IMR-90 (cell line): Measurements from ENCODE around the gene PRIMA1. TPM values are rescaled to one million over a fixed set of nuclear protein-coding genes. Genes with fewer than 3 reads are reported as not detected.

ENCODE experiments used
- ATAC-seq: fragments of 200-7000 bp; cut with Tn5 transposase; 2 replicates; pipeline ENCODE4 v1.9.1; 2020; ENCODE audit warnings: low read depth, mild to moderate bottlenecking, moderate library complexity
- BruUV-seq: library from RNA; stranded (reverse); fragments of 400-500 nt; replicated peaks from 2 replicates; lab custom pipeline; 2021; lab: Mats Ljungman, UMichigan
- CTCF ChIA-PET: fragments of 300-600 bp; formaldehyde crosslinking; extraction: SDS; loops from one replicate; lab custom pipeline; 2021; ENCODE audit warnings: antibody characterized with exemption; lab: Yijun Ruan, JAX
- POLR2A ChIA-PET: fragments of 300-600 bp; sonication (Branson Sonifier 250); formaldehyde crosslinking; loops from one replicate; lab custom pipeline; 2022; ENCODE audit warnings: antibody characterized with exemption; ENCODE audit not compliant: unreplicated experiment; lab: Charles Lee
- DNase-seq: peaks from one replicate; pipeline ENCODE4 v3.0.0; 2013
- H2AFZ ChIP-seq: replicated peaks from 2 replicates; pipeline ENCODE3; 2013; ENCODE audit warnings: low read length, mild to moderate bottlenecking; ENCODE audit not compliant: poor library complexity
- H2AK5ac ChIP-seq: 2 replicates; pipeline ENCODE4 v1.6.1; 2013; ENCODE audit warnings: low read depth, low read length, inconsistent platforms
- H2AK9ac ChIP-seq: replicated peaks from 2 replicates; pipeline ENCODE3; 2013; ENCODE audit warnings: mild to moderate bottlenecking, low read depth, low read length, moderate library complexity; ENCODE audit not compliant: poor library complexity
- H2BK120ac ChIP-seq: 2 replicates; pipeline ENCODE4 v1.6.1; 2013; ENCODE audit warnings: low read depth, low read length, inconsistent platforms
- H2BK15ac ChIP-seq: 3 replicates; pipeline ENCODE4 v1.6.1; 2013; ENCODE audit warnings: low read depth, low read length, inconsistent platforms
- H2BK20ac ChIP-seq: 2 replicates; pipeline ENCODE4 v1.6.1; 2013; ENCODE audit warnings: low read depth, mild to moderate bottlenecking, inconsistent platforms, low read length, moderate library complexity
- H2BK5ac ChIP-seq: 2 replicates; pipeline ENCODE4 v1.6.1; 2013; ENCODE audit warnings: mild to moderate bottlenecking, low read depth, low read length, inconsistent platforms; ENCODE audit not compliant: poor library complexity, severe bottlenecking
- H3K14ac ChIP-seq: replicated peaks from 2 replicates; pipeline ENCODE4 v1.6.1; 2013; ENCODE audit warnings: low read depth, low read length, inconsistent platforms
- H3K18ac ChIP-seq: 2 replicates; pipeline ENCODE4 v1.6.1; 2013; ENCODE audit warnings: low read depth, low read length, control low read depth
- H3K23ac ChIP-seq: 2 replicates; pipeline ENCODE4 v1.6.1; 2013; ENCODE audit warnings: low read depth, low read length, inconsistent platforms
- H3K27ac ChIP-seq: 2 replicates; pipeline ENCODE4 v1.5.1; 2013; ENCODE audit warnings: mild to moderate bottlenecking, control low read depth, low read length; ENCODE audit not compliant: insufficient read depth
- H3K27me3 ChIP-seq: 2 replicates; pipeline ENCODE4 v1.6.1; 2013; ENCODE audit warnings: low read length; ENCODE audit not compliant: control insufficient read depth, insufficient read depth
- H3K36me3 ChIP-seq: 2 replicates; pipeline ENCODE4 v1.6.1; 2013; ENCODE audit warnings: low read length, mixed read lengths; ENCODE audit not compliant: control insufficient read depth, insufficient read depth
- H3K4ac ChIP-seq: 2 replicates; pipeline ENCODE4 v1.6.1; 2013; ENCODE audit warnings: low read depth, low read length, inconsistent platforms
- H3K4me1 ChIP-seq: 2 replicates; pipeline ENCODE4 v1.6.1; 2013; ENCODE audit warnings: low read length, mixed read lengths; ENCODE audit not compliant: control insufficient read depth, insufficient read depth
- H3K4me2 ChIP-seq: 2 replicates; pipeline ENCODE4 v1.6.1; 2013; ENCODE audit warnings: low read depth, mild to moderate bottlenecking, control low read depth, low read length, moderate library complexity
- H3K4me3 ChIP-seq: 2 replicates; pipeline ENCODE4 v1.5.1; 2013; ENCODE audit warnings: low read depth, mild to moderate bottlenecking, control low read depth, low read length, moderate library complexity; ENCODE audit not compliant: insufficient read depth
- H3K56ac ChIP-seq: 2 replicates; pipeline ENCODE4 v1.6.1; 2013; ENCODE audit warnings: low read length, inconsistent platforms; ENCODE audit not compliant: insufficient read depth; ENCODE audit errors: extremely low read depth
- H3K79me1 ChIP-seq, 2 experiments: 2 replicates each; pipeline ENCODE4 v1.6.1; 2013; ENCODE audit warnings: low read length in 2 of 2, inconsistent platforms in 1 of 2, low read depth in 1 of 2
- H3K9ac ChIP-seq: 2 replicates; pipeline ENCODE4 v1.6.1; 2013; ENCODE audit warnings: low read depth, low read length, control low read depth
- H3K9me1 ChIP-seq: 2 replicates; pipeline ENCODE4 v1.6.1; 2013; ENCODE audit warnings: low read length, inconsistent platforms; ENCODE audit not compliant: insufficient read depth
- H3K9me3 ChIP-seq: 2 replicates; pipeline ENCODE4 v1.6.1; 2013; ENCODE audit warnings: low read length; ENCODE audit not compliant: control insufficient read depth, insufficient read depth
- H4K20me1 ChIP-seq: 2 replicates; pipeline ENCODE4 v1.6.1; 2013; ENCODE audit warnings: low read length, inconsistent platforms; ENCODE audit not compliant: insufficient read depth
- H4K5ac ChIP-seq: 2 replicates; pipeline ENCODE4 v1.6.1; 2013; ENCODE audit warnings: mild to moderate bottlenecking, low read depth, low read length, control low read depth
- H4K8ac ChIP-seq, 2 experiments: 2 replicates each; pipeline ENCODE4 v1.6.1; 2013; ENCODE audit warnings: low read depth in 2 of 2, low read length in 2 of 2, control low read depth in 1 of 2, inconsistent platforms in 1 of 2
- H4K91ac ChIP-seq: 2 replicates; pipeline ENCODE4 v1.6.1; 2013; ENCODE audit warnings: low read depth, low read length, inconsistent platforms; ENCODE audit not compliant: insufficient read depth
- CHD1 ChIP-seq: IDR thresholded peaks from 2 replicates; pipeline ENCODE4 v1.6.1; 2012; ENCODE audit warnings: low read depth, low read length, improper control_type of control experiment
- FOS ChIP-seq: fragments of 150-350 bp; IDR thresholded peaks from 2 replicates; pipeline ENCODE4 v1.6.1; 2016; ENCODE audit warnings: low read depth, low read length
- RCOR1 ChIP-seq: IDR thresholded peaks from 2 replicates; pipeline ENCODE4 v1.6.1; 2012; ENCODE audit warnings: mild to moderate bottlenecking, low read length, improper control_type of control experiment; ENCODE audit not compliant: insufficient replicate concordance
- RFX5 ChIP-seq: IDR thresholded peaks from 2 replicates; pipeline ENCODE4 v1.8.0; 2012; ENCODE audit warnings: low read depth, mild to moderate bottlenecking, low read length, moderate library complexity
- WGBS, 2 experiments: methylation state at CpG; one replicate each; pipeline versions ENCODE4 v1.1.5 to v1.1.7; 2013; ENCODE audit warnings: missing lambda C conversion rate in 2 of 2; ENCODE audit not compliant: insufficient read length in 1 of 2; ENCODE audit errors: extremely low coverage in 2 of 2; 5-methylcytosine and 5-hydroxymethylcytosine counted together
- dilution Hi-C: fragments of 300-500 bp; cut with HindIII; formaldehyde crosslinking; loops from one replicate; pipeline ENCODE4 v1.14.3; 2018; ENCODE audit warnings: low sequenced_read_pairs; ENCODE audit not compliant: unreplicated experiment
- in situ Hi-C: fragments of 300-500 bp; cut with MboI; formaldehyde crosslinking; loops from 3 replicates; pipeline ENCODE4 v1.14.3; 2019; ENCODE audit warnings: low sequenced_read_pairs, inconsistent platforms, mixed read lengths
- intact Hi-C: fragments of 100-400 bp; cut with micrococcal nuclease; formaldehyde crosslinking; loops from 2 replicates; pipeline ENCODE4 v1.10.0; 2022
- polyA plus RNA-seq, 3 experiments: library from polyadenylated mRNA; depleted of rRNA; stranded (reverse); fragments of >200 nt; gene quantifications; 2 replicates each; pipeline ENCODE4 v1.2.3, GENCODE V29; 2012; ENCODE audit warnings: low replicate concordance in 1 of 3
- total RNA-seq: library from RNA; depleted of rRNA; stranded (reverse); fragments of >200 nt; gene quantifications from 2 replicates; pipeline ENCODE4 v1.2.3, GENCODE V29; 2012
- TF ChIP-seq, protein P1 (sequence below): fragments of 150-350 bp; IDR thresholded peaks from 2 replicates; pipeline ENCODE4 v1.6.1; 2017; ENCODE audit warnings: mild to moderate bottlenecking, antibody characterized with exemption, low read length, low read depth

Gene PRIMA1
- total and polyA plus RNA-seq, 2 of the 4 experiments (the other 2 are of a cell fraction) = not detected

DNA sequence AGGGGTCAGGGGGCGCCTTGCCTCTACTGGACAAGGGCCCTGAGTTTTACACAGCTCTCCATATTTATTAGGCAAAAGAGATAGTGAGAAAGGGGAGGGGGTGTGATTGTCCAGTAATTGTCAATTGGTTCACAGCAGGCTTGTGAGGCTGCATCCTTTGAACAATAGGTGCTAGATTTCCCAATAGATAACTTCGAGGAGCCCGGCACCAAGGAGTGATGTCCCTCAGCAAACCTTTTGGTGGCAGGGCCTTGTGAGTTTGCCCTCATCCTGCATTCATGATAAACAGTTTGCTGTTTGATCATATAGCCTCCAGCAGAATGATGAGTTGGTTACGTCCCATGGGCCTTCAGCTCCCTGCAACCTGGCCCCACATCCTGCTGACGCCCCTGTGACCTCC, 2.7 kb upstream of the PRIMA1 start:
- no peak overlapping the region for H2BK15ac ChIP-seq

More for the DNA sequence above, 2.7 kb upstream of the PRIMA1 start:
- Histone ChIP-seq H3K56ac (no peak overlapping the region), H3K4me1 (no peaks in the 10 kb centered on the region), H3K27ac (no peak overlapping the region), H3K4me2 (no peak overlapping the region), H4K20me1 (no peaks in the 10 kb centered on the region), H4K5ac (no peak overlapping the region), H3K79me1 (no peaks in the 10 kb centered on the region), H2AFZ (no peak overlapping the region), H3K9me3 (no peaks in the 10 kb centered on the region; the same call in 1 of the 2 replicates), H3K23ac (no peak overlapping the region), H3K36me3 (no peaks in the 10 kb centered on the region), H2BK20ac (no peak overlapping the region), H2AK9ac (no peak overlapping the region), H3K18ac (no peak overlapping the region), H4K91ac (no peak overlapping the region), H3K27me3 (peaks cover 11% of the 10 kb centered on the region), H3K4ac (no peak overlapping the region), H3K9ac (no peak overlapping the region), H3K4me3 (no peak overlapping the region), H4K8ac (no peak overlapping the region), H3K9me1 (no peaks in the 10 kb centered on the region), H2BK120ac (no peak overlapping the region), H3K14ac (no peak overlapping the region), H2BK5ac (no peak overlapping the region), H2AK5ac (no peak overlapping the region)
- dilution Hi-C loops (no loop called here), in situ Hi-C loops (no loop called here), intact Hi-C loops (no loop called here)
- ChIA-PET POLR2A (no interaction called here), CTCF (no interaction called here)
- BruUV-seq = no TSS peak
- TF ChIP-seq RCOR1 = no peak
- no peak for TF ChIP-seq FOS
- TF ChIP-seq RFX5 = no peak
- TF ChIP-seq CHD1 = no peak
- TF ChIP-seq, protein P1, sequence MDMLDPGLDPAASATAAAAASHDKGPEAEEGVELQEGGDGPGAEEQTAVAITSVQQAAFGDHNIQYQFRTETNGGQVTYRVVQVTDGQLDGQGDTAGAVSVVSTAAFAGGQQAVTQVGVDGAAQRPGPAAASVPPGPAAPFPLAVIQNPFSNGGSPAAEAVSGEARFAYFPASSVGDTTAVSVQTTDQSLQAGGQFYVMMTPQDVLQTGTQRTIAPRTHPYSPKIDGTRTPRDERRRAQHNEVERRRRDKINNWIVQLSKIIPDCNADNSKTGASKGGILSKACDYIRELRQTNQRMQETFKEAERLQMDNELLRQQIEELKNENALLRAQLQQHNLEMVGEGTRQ = no peak
- 50% methylated on average over 2 of the region's 5 CpGs; no CpG with 5 or more reads in 1 of the 2 experiments for WGBS, 2 experiments
- ATAC-seq (no peak), DNase-seq (no peak)
